Mucosa of gallbladder (tissue), 1 donor: ENCODE data around the gene MOV10. TPM values are rescaled to one million over a fixed set of nuclear protein-coding genes. Genes with fewer than 3 reads are reported as not detected.

ENCODE experiments used
- DNase-seq: peaks from one replicate; pipeline ENCODE4 v3.0.0-alpha.2; 2020; ENCODE audit warnings: low spot score
- total RNA-seq: library from RNA; stranded (reverse); gene quantifications from one replicate; pipeline ENCODE4 v1.2.1, GENCODE V29; 2021
- donor health status: DM: no; HTN: no; CAD: no.

Gene MOV10
- total RNA-seq, 1 donor from 2014 or later, result 85.7 TPM

DNA sequence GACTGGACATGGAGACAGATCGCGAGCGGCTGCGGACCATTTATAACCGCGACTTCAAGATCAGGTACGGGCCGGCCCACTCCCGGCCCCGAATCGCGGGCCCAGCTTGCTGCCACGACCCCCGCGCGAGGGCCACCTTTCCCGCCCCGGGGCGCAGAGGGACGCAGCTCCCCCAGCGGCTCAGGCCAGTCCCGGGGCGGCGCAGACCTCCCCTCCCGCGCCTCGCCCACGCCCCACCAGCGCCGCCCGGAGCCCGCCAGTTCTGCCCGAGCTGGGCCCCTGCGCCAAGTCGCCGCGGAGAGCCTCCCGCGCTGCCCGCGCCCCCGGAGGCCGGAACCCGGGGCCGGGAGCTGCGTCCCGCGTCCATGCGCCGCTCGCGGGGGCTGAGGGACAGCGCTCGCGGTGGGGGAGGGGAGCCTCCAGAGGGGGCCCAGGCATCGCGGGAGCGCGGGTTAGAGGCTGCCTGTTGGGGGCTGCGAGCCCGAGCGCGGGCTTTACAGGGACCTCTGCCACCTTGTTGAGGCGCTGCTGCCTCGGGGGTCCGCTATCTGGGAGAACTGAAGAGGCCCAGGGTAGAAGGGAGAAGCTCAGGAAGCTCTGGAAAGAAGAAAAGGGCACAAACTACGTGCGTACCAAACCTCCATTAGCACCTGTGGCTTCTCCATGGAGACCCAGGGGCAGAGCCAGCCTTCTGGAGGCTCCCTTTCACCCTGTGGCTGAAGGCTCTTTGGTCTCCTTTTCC is 698 bp downstream of the MOV10 start:
- DNase-seq, result no peak

DNA sequence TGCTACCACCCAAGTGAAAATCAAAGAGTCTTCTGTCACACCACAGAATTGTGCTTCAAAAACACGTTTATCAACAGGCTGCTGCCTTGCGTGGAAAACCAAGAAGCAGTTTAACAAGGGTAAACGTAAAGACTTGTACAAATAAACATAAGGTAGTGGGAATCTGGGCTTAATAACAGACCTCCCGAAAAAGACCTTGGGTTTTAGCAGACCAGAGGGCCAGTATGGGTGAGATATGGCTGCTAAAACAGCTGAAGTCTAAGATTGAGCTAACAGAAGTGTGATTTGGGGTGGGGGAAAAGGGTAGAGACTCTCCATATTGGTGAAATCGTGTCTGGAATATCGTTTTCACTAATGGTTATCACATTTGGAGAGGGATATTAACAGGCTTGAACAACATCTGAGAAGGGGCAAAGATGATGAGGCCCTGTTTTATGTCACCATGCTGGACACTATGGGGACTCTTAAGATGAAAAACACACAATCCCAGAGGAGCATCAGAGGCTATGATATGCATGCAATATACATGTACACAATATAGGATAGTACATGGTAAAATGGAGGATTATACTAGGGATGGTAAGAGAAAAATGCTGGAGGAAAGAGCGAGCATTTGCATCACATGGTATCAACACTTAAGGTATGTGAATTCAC is 1.4 kb downstream of the MOV10 start:
- no peak for DNase-seq

DNA sequence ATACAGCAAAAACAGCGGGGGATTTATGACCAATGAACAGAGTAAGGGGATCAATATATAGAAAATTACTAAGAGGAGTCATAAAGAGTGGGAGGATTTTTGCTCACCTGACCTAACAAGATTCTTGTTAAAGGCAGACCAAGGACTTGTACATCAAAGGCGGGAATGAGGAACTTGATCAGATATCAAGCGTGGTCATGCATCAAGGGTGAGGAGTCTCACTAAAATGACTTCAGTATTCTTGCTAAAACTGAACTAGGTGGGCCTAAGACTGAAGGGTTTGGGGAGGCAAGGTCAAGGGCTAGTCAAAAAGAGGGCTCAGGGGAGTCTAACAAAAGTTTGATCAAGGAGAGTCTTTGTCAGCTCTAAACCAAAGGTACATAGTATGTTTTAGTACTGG is 2.1 kb downstream of the MOV10 start:
- no peak for DNase-seq

DNA sequence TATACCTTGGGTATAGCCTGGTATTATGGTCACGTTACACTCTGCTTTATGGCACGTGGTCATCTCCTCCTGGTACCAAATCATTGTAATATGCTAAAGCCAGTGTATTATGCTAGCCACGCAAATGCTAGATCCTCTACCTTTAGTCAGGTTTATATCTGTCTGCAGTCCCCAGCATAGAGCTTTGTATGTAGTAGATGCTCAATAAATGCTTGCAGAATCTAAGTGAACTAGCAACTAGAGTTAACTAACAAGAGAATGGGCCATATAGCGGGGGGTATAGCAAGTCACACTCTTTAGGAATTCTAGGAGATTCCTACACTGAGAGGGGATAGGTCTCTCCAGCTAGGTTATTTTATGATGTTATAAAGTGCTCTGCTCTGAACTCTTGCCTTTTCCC is 3.0 kb downstream of the MOV10 start:
- no peak for DNase-seq

DNA sequence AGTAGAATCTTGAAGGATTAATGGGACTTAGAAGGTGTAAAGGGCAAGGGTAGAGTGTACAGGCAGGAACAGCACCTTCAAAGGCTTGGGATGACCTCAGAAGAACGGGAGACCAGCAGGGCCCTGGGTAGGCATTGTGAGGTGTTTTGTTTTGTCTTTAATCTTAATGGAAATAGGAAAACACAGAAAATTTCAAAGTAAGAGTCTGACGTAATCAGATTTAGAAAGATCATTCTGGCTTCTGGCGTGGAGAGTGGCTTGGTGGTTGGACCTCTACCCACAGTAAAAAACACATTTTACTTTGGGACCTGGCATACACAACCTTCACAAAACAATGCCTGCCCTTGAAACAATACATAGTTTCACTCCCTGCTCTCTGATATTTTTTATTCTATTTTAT is 4.1 kb downstream of the MOV10 start:
- DNase-seq, result no peak

DNA sequence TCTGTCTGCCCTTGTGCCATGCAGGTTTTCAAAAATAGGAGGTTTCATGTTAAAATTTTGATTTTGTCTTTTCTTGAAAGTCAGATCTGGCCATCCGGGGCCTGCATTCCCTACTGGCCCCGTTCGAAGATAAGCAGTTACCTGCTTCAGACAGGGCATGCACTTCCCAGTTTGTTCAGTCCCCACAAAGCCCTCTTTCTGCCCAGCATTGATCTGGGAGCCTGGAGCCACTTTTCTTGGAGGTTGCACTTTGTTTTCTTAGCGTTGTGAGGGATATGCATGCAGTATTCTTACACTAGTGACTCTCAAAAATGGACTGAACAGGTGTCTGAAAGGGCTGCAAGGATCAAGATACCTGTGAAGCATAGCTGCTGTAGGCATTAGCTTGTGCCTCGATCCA is 11.5 kb downstream of the MOV10 start:
- DNase-seq, result no peak

DNA sequence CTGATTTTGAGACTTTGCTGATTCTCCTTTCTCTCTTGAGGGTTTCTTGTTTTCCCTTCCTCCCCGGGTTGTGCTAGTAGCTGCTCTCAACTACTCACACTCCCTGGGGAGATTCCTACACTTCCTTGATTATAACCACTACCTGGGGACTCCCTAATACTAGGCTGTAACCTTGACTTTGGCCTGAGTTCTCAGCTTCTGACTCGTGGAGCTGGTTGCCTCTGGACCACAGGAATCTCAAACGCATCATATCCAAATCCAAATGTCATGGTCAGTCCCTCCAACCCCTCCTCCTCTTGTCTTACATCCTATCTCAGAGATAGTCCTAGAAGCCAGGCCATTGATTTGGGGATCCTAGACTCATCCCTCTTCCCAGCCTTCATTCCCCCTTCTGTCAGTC is 12.0 kb downstream of the MOV10 start:
- no peak for DNase-seq

- DNase-seq, result no peak
Measured at GRCh38 chr1:112686835-112687234, 12.4 kb downstream of the MOV10 start.

DNA sequence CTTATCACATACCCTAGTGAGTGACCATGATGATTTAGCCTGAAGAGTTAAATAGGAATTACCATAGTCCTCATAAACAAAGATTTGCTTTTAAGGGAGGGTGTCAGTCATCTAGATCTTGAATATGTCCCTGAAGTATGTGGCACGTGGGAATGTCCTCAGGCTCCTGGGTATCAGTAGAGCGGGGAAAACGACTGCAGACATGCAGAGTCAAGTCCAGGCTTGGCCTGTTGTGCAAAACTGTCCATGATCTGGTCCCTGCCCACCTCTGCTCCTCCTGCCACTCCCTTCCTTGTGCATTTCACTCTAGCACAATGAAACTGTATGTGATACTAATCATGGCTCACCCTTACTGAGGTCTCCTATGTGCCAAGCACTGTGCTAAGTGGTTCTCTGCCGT is 12.9 kb downstream of the MOV10 start:
- no peak for DNase-seq

DNA sequence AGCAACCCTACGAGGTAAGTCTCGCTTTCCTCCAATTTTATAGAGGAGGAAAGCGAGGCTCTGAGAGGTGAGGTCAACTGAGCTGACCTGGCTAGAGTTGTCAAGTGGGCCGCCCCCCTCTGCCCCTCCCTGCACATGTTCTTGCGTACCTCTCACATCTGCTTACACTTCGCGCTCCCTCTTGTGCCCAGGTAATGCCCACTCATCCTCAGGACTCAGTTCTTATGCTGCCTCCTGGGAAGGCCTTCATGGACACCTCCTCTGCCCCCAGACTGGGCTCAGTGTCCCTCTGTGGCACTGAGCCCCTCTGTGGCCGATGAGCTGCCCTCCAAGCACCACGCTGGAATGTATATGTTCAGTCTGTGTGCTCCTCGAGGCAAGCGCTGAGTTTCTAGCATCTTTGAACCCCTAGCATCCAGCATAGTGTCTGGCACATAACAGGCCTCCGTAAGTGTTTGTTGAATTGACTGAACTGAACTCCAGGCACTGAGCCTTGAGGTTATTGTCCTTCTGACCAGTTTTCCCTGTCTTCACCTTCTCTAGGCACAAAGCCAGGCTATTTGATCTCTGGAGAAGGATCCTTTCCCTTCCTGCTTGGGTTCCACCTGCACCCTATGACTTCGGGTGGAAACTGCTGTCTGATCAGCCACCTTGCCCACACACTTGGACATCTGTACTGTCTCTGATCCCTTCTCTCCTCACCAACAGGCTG is 13.5 kb downstream of the MOV10 start:
- DNase-seq, result no peak

GRCh38 chr1:112688781-112689193 is 14.3 kb downstream of the MOV10 start:
- DNase-seq, result no peak

GRCh38 chr1:112689196-112689841 is 14.9 kb downstream of the MOV10 start:
- DNase-seq, result no peak

GRCh38 chr1:112689842-112690237 is 15.4 kb downstream of the MOV10 start:
- no peak for DNase-seq

- DNase-seq, result no peak
Measured at GRCh38 chr1:112692681-112693080, 18.2 kb downstream of the MOV10 start.

DNA sequence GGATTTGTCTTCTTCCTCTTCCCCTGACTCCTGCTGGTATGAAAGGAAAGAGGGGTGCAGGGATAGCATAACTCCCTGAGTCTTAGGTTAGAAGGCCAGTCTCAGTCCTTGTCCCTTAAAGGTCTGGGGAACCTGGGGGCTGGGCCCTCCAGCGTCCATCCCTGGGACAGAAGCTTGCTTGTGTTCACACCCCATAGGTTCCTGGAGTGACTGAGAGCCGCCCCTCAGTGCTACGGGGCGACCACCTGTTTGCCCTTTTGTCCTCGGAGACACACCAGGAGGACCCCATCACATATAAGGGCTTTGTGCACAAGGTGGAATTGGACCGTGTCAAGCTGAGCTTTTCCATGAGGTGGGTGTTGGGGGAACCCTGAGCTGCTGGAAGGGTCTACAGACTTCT is 19.4 kb downstream of the MOV10 start:
- DNase-seq, result no peak

GRCh38 chr1:112694363-112694929 is 20.0 kb downstream of the MOV10 start:
- DNase-seq, result no peak

DNA sequence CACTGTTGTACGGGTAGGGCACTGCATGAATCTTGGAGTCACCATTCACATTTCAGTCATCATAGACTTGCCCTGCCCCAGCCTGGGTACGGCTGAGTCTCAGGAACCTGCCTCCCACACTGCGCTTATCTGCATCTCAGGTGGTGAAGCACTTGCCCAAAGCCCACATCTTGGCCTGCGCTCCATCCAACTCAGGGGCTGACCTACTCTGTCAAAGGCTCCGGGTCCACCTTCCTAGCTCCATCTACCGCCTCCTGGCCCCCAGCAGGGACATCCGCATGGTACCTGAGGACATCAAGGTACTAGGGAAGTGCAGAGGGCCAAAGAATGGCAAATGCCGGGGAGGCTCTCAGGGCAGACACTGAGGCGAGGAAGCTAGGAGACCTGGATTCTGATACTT is 20.8 kb downstream of the MOV10 start:
- no peak for DNase-seq

- DNase-seq, result no peak
Measured at GRCh38 chr1:112696578-112697314, 22.3 kb downstream of the MOV10 start.

DNA sequence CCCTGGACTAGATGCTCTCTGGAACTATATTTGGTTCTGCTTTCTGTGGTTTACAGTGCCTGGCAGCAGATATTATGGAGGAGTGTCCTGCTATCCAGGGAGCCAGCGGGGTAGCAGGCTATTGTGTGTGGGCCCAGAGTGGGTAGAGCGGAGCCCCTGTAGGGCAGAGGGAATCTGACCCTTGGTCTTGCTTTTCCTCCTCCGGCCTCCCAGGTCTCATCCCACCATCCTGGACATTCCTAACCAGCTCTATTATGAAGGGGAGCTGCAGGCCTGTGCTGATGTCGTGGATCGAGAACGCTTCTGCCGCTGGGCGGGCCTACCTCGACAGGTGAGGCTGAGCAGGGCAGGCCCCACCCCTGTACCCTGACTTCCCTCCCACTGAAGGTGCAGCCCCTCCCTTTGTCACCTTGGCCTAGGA is 23.3 kb downstream of the MOV10 start:
- DNase-seq, result no peak

DNA sequence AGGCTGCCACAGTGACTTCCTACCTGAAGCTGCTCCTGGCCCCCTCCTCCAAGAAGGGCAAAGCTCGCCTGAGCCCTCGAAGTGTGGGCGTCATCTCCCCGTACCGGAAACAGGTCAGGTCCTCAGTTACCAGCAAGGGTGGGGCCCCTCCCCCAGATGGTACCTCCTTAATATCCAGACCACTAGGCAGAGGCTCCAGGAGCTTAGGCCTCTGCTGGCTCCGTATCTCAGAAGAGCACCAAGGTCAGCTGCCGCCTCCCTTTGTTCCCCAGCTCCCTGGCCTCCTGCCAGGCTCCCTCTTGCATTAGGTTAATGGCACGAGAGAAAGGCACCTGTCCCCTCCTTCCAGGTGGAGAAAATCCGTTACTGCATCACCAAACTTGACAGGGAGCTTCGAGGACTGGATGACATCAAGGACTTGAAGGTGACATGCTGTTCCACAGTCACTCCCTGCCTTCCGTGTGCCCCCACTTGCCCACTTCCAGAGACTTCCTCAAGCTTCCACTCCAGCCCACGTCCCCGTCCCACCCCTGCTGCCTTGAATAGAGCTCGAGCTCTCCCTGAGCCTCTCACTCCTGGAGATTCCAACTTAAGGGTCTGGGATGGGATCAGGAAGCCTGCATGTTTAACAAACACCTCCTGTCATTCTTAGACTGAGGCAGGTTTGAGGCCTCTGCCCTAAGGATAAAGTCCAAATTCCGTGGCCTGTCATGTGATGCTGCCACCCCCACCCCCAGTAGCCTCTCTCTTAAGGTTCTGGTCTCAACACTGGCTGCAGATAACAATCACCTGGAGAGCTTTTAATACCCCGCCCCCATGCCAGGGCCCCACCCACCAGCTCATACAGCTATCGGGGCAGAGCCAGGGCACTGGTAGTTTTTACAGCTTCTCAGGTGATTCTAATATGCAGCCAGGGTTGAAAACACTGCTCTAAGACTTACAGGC is 24.2 kb downstream of the MOV10 start:
- DNase-seq, result peak; percentile 92
